ENCODE data around the gene PRKN. TPM values are rescaled to one million over a fixed set of nuclear protein-coding genes. Genes with fewer than 3 reads are reported as not detected.

The PRKN gene
- total RNA-seq, 1 experiment from 2014 or later = 2.0 TPM

GRCh38 chr6:162631546-162631945 lies 96.0 kb downstream of the PRKN start:
- Histone ChIP-seq H4K91ac (ENCODE audit: insufficient read length, low read depth, low read length) (no peak overlapping the region), H3K23me2 (ENCODE audit: insufficient read length, low read depth, low read length, poor library complexity, severe bottlenecking) (no peaks in the 10 kb centered on the region), H3K79me2 (ENCODE audit: insufficient read depth, low read length) (no peaks in the 10 kb centered on the region), H3K18ac (ENCODE audit: insufficient read length, low read depth, low read length) (no peak overlapping the region), H2BK5ac (ENCODE audit: insufficient read length, low read length) (no peak overlapping the region), H3K56ac (ENCODE audit: insufficient read length, low read depth, low read length) (no peak overlapping the region), H3K79me1 (ENCODE audit: insufficient read depth, low read depth, low read length, poor library complexity, severe bottlenecking) (no peaks in the 10 kb centered on the region), H4K8ac (replicated peaks; ENCODE audit: insufficient read length, low read depth, low read length) (no peak overlapping the region), H3K23ac (ENCODE audit: insufficient read length, low read depth, low read length) (no peak overlapping the region), H2BK12ac (ENCODE audit: insufficient read length, low read depth, low read length) (no peak overlapping the region), H3K4ac (ENCODE audit: low read depth, low read length) (no peak overlapping the region), H2BK15ac (ENCODE audit: low read depth, low read length) (no peak overlapping the region), H4K20me1 (ENCODE audit: control insufficient read depth, insufficient read depth, insufficient read length) (no peaks in the 10 kb centered on the region), H3T11ph (ENCODE audit: low read length) (no peak overlapping the region), H4K5ac (ENCODE audit: insufficient read length, low read depth, low read length) (no peak overlapping the region), H2BK120ac (ENCODE audit: low read depth, low read length, poor library complexity, severe bottlenecking) (no peak overlapping the region), H2AK5ac (ENCODE audit: insufficient read length, low read length) (no peak overlapping the region), H3K4me1 (ENCODE audit: insufficient read depth, low read length) (no peaks in the 10 kb centered on the region), H3K9ac (ENCODE audit: extremely low read depth, insufficient read length, low read length) (no peak overlapping the region), H3K27me3 (ENCODE audit: insufficient read depth, low read length) (no peaks in the 10 kb centered on the region), H3K14ac (ENCODE audit: insufficient read depth, low read length) (no peak overlapping the region), H3K27ac (ENCODE audit: insufficient read length, low read depth, low read length) (no peak overlapping the region), H2AFZ (ENCODE audit: low read length) (no peak overlapping the region), H3K9me3 (ENCODE audit: control insufficient read depth, low read depth, low read length) (no peaks in the 10 kb centered on the region), H2BK20ac (ENCODE audit: low read depth, low read length, poor library complexity, severe bottlenecking) (no peak overlapping the region), H3K4me2 (ENCODE audit: insufficient read depth, insufficient read length, low read length) (no peak overlapping the region)
- Mint-ChIP-seq H3K4me1 (peaks cover 5 to 10% of the 10 kb centered on the region in 2 experiments; a peak in 3 of 4 replicates), H3K4me3 (no peak overlapping the region), H3K27ac (no peak overlapping the region), H3K36me3 (ENCODE audit: insufficient read depth in 1 of 3, low read depth in 3 of 3) (peaks cover 0 to 10% (median 2%) of the 10 kb centered on the region in 3 experiments; a peak in 1 of 7 replicates), H3K9me3 (peaks cover 0 to 2% of the 10 kb centered on the region in 2 experiments; a peak in 1 of 5 replicates), H3K27me3 (ENCODE audit: low read depth) (peaks cover 3% of the 10 kb centered on the region; the same call in 1 of the 2 replicates)
- no peak for TF ChIP-seq CTCF (conservative IDR thresholded peaks at IDR 0.05)
- DNase-seq = no peak
